ENCODE results near the gene EYS.
"Not testable (repeated sequence)": the region's sequence is repeated elsewhere in the genome, so short reads cannot be mapped to it uniquely, and the experiment has no call there.

The EYS gene

GRCh38 chr6:63904650-63905248 lies 1802.3 kb downstream of the EYS start:
- no peak for DNase-seq (ENCODE audit: low read depth in 3 of 3)

- DNase-seq (ENCODE audit: low read depth in 3 of 3): no peak
Observed at GRCh38 chr6:63899550-63899949, 1807.5 kb downstream of the EYS start.

- DNase-seq (ENCODE audit: low read depth in 3 of 3): no peak
Observed at GRCh38 chr6:63897952-63898351, 1809.1 kb downstream of the EYS start.

- DNase-seq (ENCODE audit: low read depth in 3 of 3): no peak
Observed at GRCh38 chr6:63897459-63897858, 1809.6 kb downstream of the EYS start.

GRCh38 chr6:63888416-63888815 lies 1818.6 kb downstream of the EYS start:
- DNase-seq (ENCODE audit: low read depth in 3 of 3): no peak

- DNase-seq (ENCODE audit: low read depth in 3 of 3): not testable (repeated sequence)
Observed at GRCh38 chr6:63887804-63888203, 1819.2 kb downstream of the EYS start.

- no peak for DNase-seq (ENCODE audit: low read depth in 3 of 3)
Observed at GRCh38 chr6:63887002-63887751, 1819.8 kb downstream of the EYS start.

- no peak for DNase-seq (ENCODE audit: low read depth in 3 of 3)
Observed at GRCh38 chr6:63886341-63886740, 1820.7 kb downstream of the EYS start.

GRCh38 chr6:63883597-63883996 lies 1823.4 kb downstream of the EYS start:
- no peak for DNase-seq (ENCODE audit: low read depth in 3 of 3)

GRCh38 chr6:63882208-63882607 lies 1824.8 kb downstream of the EYS start:
- no peak for DNase-seq (ENCODE audit: low read depth in 3 of 3)

GRCh38 chr6:63881791-63882190 lies 1825.2 kb downstream of the EYS start:
- DNase-seq (ENCODE audit: low read depth in 3 of 3): no peak

GRCh38 chr6:63872233-63872632 lies 1834.8 kb downstream of the EYS start:
- DNase-seq (ENCODE audit: low read depth in 3 of 3): no peak

GRCh38 chr6:63868351-63868750 lies 1838.7 kb downstream of the EYS start:
- no peak for DNase-seq (ENCODE audit: low read depth in 3 of 3)

GRCh38 chr6:63864671-63865318 lies 1842.2 kb downstream of the EYS start:
- DNase-seq (ENCODE audit: low read depth in 3 of 3): no peak

- DNase-seq (ENCODE audit: low read depth in 3 of 3): no peak
Observed at GRCh38 chr6:63864061-63864460, 1843.0 kb downstream of the EYS start.

GRCh38 chr6:63862486-63863198 lies 1844.4 kb downstream of the EYS start:
- DNase-seq (ENCODE audit: low read depth in 3 of 3): no peak

- no peak for DNase-seq (ENCODE audit: low read depth in 3 of 3)
Observed at GRCh38 chr6:63859528-63859927, 1847.5 kb downstream of the EYS start.

- no peak for DNase-seq (ENCODE audit: low read depth in 3 of 3)
Observed at GRCh38 chr6:63858691-63859090, 1848.3 kb downstream of the EYS start.

GRCh38 chr6:63856271-63856670 lies 1850.8 kb downstream of the EYS start:
- DNase-seq (ENCODE audit: low read depth in 3 of 3): no peak

- no peak for DNase-seq (ENCODE audit: low read depth in 3 of 3)
Observed at GRCh38 chr6:63844287-63844686, 1862.7 kb downstream of the EYS start.

GRCh38 chr6:63839485-63839884 lies 1867.5 kb downstream of the EYS start:
- no peak for DNase-seq (ENCODE audit: low read depth in 3 of 3)

GRCh38 chr6:63828678-63829077 lies 1878.3 kb downstream of the EYS start:
- not testable (repeated sequence) for DNase-seq (ENCODE audit: low read depth in 3 of 3)

All from stimulated activated CD4-positive, alpha-beta T cell treated with anti-CD3 and anti-CD28 coated beads, TNF-alpha, amount 100 ng/mL, for 24 hours (primary cell).